WI38 (cell line): ENCODE data around the gene PPIF.

Experiments
- H3K4me3 ChIP-seq: 2 replicates; pipeline ENCODE4 v1.5.1; 2011; ENCODE audit warnings: low read depth, mild to moderate bottlenecking, control low read depth, low read length
- TF ChIP-seq, protein P1 (sequence below): IDR thresholded peaks from 2 replicates; pipeline ENCODE4 v1.5.1; 2012; ENCODE audit warnings: low read depth, mild to moderate bottlenecking, control low read depth, low read length

PPIF gene

GRCh38 chr10:79304479-79305087 is 42.7 kb upstream of the PPIF start:
- TF ChIP-seq, protein P1, sequence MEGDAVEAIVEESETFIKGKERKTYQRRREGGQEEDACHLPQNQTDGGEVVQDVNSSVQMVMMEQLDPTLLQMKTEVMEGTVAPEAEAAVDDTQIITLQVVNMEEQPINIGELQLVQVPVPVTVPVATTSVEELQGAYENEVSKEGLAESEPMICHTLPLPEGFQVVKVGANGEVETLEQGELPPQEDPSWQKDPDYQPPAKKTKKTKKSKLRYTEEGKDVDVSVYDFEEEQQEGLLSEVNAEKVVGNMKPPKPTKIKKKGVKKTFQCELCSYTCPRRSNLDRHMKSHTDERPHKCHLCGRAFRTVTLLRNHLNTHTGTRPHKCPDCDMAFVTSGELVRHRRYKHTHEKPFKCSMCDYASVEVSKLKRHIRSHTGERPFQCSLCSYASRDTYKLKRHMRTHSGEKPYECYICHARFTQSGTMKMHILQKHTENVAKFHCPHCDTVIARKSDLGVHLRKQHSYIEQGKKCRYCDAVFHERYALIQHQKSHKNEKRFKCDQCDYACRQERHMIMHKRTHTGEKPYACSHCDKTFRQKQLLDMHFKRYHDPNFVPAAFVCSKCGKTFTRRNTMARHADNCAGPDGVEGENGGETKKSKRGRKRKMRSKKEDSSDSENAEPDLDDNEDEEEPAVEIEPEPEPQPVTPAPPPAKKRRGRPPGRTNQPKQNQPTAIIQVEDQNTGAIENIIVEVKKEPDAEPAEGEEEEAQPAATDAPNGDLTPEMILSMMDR = no peak

DNA sequence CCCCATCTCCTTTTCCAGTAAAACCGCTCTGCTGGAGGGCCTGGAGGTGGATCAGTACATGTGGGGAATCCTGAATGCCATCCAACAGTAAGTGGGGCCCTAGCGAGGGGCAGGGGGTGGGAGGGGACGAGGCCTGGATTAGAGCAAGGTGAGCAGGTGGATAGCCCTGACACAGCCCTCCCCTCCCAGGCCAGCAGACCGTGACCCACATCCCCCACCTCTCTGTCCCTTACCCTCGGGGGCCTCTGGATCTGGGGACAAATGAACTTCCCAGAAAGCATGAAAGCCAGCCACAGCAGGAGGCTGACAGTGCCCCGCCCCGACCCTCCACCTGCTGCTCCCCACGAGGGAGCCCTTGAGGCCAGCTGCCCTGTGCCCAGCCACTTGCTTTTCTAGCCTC is 41.8 kb upstream of the PPIF start:
- H3K4me3 ChIP-seq = no peak overlapping the region
- TF ChIP-seq, protein P1 = no peak

More at GRCh38 chr10:79304479-79305087, 42.7 kb upstream of the PPIF start:
- no peak overlapping the region for H3K4me3 ChIP-seq

GRCh38 chr10:79305988-79306387 is 41.3 kb upstream of the PPIF start:
- H3K4me3 ChIP-seq = no peak overlapping the region
- TF ChIP-seq, protein P1 = no peak

GRCh38 chr10:79306644-79307220 is 40.5 kb upstream of the PPIF start:
- TF ChIP-seq, protein P1 = no peak
- no peak overlapping the region for H3K4me3 ChIP-seq

GRCh38 chr10:79308016-79308415 is 39.3 kb upstream of the PPIF start:
- no peak overlapping the region for H3K4me3 ChIP-seq
- TF ChIP-seq, protein P1 = no peak

DNA sequence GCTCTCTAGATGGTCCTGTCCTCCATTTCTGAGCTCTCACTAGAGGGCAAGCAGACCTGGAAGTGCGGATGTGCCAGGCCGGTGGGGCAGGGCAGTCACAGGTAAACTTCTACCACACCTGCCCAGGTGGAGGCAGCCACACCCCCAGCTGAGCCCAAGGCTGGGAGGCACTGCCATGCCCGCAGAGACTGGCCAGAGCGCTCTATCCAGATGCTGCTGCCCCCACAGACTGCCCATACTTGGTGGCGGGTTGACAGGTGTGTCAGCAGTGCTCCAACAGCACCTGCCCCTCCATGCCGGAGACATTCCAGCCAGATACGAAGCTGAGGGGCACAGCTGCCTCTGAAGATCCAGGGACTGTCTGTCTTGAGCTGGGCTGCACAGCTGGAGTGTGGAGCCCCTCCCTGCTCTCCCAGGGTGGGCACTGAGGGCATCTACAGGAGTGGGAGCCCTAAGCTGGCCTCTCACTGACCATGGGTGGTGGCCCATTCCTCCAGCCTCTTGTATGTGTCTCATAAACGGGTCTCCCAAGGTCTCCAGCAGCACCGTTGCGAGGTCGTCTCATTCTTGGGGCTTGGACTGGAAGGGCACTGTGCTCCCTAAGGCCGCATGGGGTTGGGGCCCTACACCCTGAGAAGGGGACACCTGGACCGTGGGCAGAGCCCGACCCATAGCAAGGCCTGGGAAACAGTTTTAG is 38.2 kb upstream of the PPIF start:
- H3K4me3 ChIP-seq = no peak overlapping the region
- TF ChIP-seq, protein P1 = no peak
